Naive B cell (primary cell): Measurements from ENCODE around the gene ANKRD28. TPM values are rescaled to one million over a fixed set of nuclear protein-coding genes. Genes with fewer than 3 reads are reported as not detected.
A peak's percentile ranks its signal among the peaks of the same experiment; 100 is the strongest.

ENCODE experiments used
- ATAC-seq, 2 donors: fragments of 150-1000 bp; cut with Tn5 transposase; 2 replicates each; pipeline ENCODE4 v1.10.0; 2021; ENCODE audit warnings: low read depth in 2 of 2, mild to moderate bottlenecking in 2 of 2, moderate library complexity in 2 of 2
- DNase-seq: peaks from one replicate; pipeline ENCODE4 v3.0.0; 2022
- H3K27ac Mint-ChIP-seq, 6 donors: one replicate each; pipeline ENCODE4 v1.8.0; 2020 to 2022; ENCODE audit warnings: mild to moderate bottlenecking in 6 of 6, mixed read lengths in 6 of 6, moderate library complexity in 5 of 6, inconsistent platforms in 2 of 6
- H3K27me3 Mint-ChIP-seq, 3 donors: one replicate each; pipeline ENCODE4 v1.8.0; 2021 to 2022; ENCODE audit warnings: mixed read lengths in 3 of 3, mild to moderate bottlenecking in 1 of 3
- H3K36me3 Mint-ChIP-seq, 2 donors: one replicate each; pipeline ENCODE4 v1.8.0; 2020 to 2022; ENCODE audit warnings: mixed read lengths in 2 of 2, inconsistent platforms in 1 of 2, mild to moderate bottlenecking in 1 of 2
- H3K4me1 Mint-ChIP-seq, 3 donors: one replicate each; pipeline ENCODE4 v1.8.0; 2020 to 2022; ENCODE audit warnings: mixed read lengths in 3 of 3, inconsistent platforms in 1 of 3, mild to moderate bottlenecking in 1 of 3, moderate library complexity in 1 of 3
- H3K4me3 Mint-ChIP-seq, 8 donors: one replicate each; pipeline ENCODE4 v1.8.0; 2020 to 2022; ENCODE audit warnings: mild to moderate bottlenecking in 8 of 8, mixed read lengths in 8 of 8, moderate library complexity in 8 of 8, inconsistent platforms in 2 of 8
- H3K9me3 Mint-ChIP-seq, 7 donors: one replicate each; pipeline ENCODE4 v1.8.0; 2020 to 2022; ENCODE audit warnings: mixed read lengths in 7 of 7, mild to moderate bottlenecking in 5 of 7, inconsistent platforms in 2 of 7, moderate library complexity in 1 of 7
- polyA plus RNA-seq, 6 donors: library from polyadenylated mRNA; unstranded; fragments of 300-500 nt; fragmentation: Illumina TruSeq; gene quantifications; one replicate each; pipeline ENCODE4 v1.2.3, GENCODE V29; 2021; ENCODE audit warnings: low read depth in 6 of 6

The ANKRD28 gene
- polyA plus RNA-seq, 6 donors from 2014 or later = 5.6 to 13.2 (median 10.5) TPM

DNA sequence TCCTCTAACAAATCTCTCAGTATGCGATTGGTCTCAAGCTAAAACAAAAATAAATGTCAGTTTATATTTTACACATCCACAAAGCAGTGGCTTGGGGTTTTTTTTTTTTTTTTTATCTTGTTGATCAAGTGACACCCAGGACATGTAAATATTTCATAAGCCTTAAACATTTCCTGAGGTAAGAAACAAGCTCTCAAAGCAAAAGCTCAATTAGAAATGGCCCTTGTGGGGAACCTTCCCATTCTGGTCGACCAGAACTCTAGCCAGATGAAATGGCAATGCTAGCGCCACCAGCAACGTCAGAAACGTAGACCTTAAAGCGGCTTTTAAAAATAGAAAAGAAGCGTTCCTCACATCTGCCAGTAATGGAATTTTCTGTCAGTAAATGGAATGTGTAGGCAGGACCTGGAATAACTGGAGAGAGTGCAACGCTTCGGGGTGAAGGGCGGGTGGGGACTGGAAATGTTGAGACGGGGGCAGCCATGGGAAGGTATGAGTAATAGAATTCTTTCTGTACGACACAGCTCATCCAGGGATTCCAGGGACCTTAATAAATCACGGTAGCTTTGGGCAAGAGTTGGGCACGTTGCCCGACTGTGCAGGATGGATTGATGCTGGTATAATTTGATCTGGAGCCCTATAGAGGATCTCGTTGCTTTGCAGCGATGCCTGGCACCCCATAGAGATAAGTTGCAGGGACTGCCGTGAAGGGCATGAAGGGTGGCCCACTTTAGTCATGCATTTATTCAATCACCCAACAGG is 151.9 kb downstream of the ANKRD28 start:
- no peaks in the 10 kb centered on the region for H3K27me3 Mint-ChIP-seq
- H3K36me3 Mint-ChIP-seq = peaks cover 10% of the 10 kb centered on the region in 2 donors
- no peak overlapping the region for H3K27ac Mint-ChIP-seq
- H3K9me3 Mint-ChIP-seq = peaks cover 0 to 5% (median 0%) of the 10 kb centered on the region in 7 donors
- H3K4me1 Mint-ChIP-seq = peaks cover 37 to 47% (median 39%) of the 10 kb centered on the region in 3 donors
- no peak overlapping the region for H3K4me3 Mint-ChIP-seq
- ATAC-seq (no peak), DNase-seq (no peak)

GRCh38 chr3:15645246-15645645 is 152.5 kb downstream of the ANKRD28 start:
- Mint-ChIP-seq H3K4me3 (no peak overlapping the region), H3K36me3 (peaks cover 10% of the 10 kb centered on the region in 2 donors), H3K9me3 (peaks cover 0 to 5% (median 0%) of the 10 kb centered on the region in 7 donors), H3K4me1 (peaks cover 32 to 41% (median 33%) of the 10 kb centered on the region in 3 donors), H3K27me3 (no peaks in the 10 kb centered on the region), H3K27ac (no peak overlapping the region)
- no peak for ATAC-seq
- no peak for DNase-seq

- ATAC-seq (no peak), DNase-seq (no peak)
- no peak overlapping the region for H3K4me3 Mint-ChIP-seq
- no peaks in the 10 kb centered on the region for H3K27me3 Mint-ChIP-seq
- H3K9me3 Mint-ChIP-seq = no peaks in the 10 kb centered on the region
- H3K27ac Mint-ChIP-seq = no peak overlapping the region
- peaks cover 10% of the 10 kb centered on the region in 2 donors for H3K36me3 Mint-ChIP-seq
- H3K4me1 Mint-ChIP-seq = peaks cover 0 to 4% (median 0%) of the 10 kb centered on the region in 3 donors
These were observed 158.9 kb downstream of the ANKRD28 start for GRCh38 chr3:15638891-15639262.

DNA sequence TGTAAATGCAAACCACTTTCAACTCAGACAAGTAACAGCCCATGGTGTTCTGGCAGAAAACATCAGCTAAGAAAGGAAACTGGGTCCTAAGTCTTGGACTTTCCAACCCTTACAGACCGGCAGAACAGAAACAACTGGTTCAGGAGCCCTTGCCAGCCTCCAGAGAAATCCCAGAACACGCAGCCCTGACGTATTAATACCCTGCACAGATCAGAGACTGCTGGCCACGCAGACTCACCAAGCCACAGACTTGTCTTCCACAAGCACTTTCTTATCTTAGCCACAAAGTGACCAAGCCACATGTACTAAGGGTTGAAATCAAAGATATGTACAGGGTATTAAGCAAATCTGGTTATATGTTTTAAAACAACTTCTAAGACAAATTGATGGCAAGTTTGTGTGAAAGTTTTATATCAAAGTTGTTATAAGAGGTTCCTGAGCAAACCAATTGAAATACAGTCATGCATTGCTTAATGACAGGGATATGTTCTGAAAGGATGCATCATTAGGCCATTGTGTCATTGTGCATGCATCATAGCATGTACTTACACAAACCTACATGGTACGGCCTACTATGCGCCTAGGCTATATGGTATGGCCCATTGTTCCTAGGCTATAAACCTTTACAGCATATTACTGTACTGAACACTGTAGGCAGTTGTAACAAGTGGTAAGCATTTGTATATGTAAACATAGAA is 159.4 kb downstream of the ANKRD28 start:
- Mint-ChIP-seq H3K27ac (no peak overlapping the region), H3K9me3 (no peaks in the 10 kb centered on the region), H3K4me1 (peaks cover 0 to 4% (median 0%) of the 10 kb centered on the region in 3 donors), H3K27me3 (no peaks in the 10 kb centered on the region), H3K4me3 (no peak overlapping the region), H3K36me3 (peaks cover 10% of the 10 kb centered on the region in 2 donors)
- ATAC-seq (no peak), DNase-seq (no peak)

- Mint-ChIP-seq H3K27me3 (no peaks in the 10 kb centered on the region), H3K9me3 (no peaks in the 10 kb centered on the region), H3K4me1 (peaks cover 0 to 4% (median 0%) of the 10 kb centered on the region in 3 donors), H3K4me3 (peak overlapping the region in 1 of 8 donors; percentile 42), H3K36me3 (peaks cover 10% of the 10 kb centered on the region in 2 donors), H3K27ac (peak overlapping the region in 2 of 6 donors; percentile 2 to 55)
- ATAC-seq (no peak), DNase-seq (no peak)
These were observed 160.4 kb downstream of the ANKRD28 start for GRCh38 chr3:15637131-15637951.

- H3K36me3 Mint-ChIP-seq = peaks cover 0 to under 1% of the 10 kb centered on the region in 2 donors
- H3K4me3 Mint-ChIP-seq = peak overlapping the region in 2 of 8 donors; percentile 51 to 82
- H3K27me3 Mint-ChIP-seq = no peaks in the 10 kb centered on the region
- peak overlapping the region in 1 of 6 donors; percentile 69 for H3K27ac Mint-ChIP-seq
- DNase-seq = no peak
- no peak for ATAC-seq
- H3K4me1 Mint-ChIP-seq = peaks cover 0 to 9% (median 0%) of the 10 kb centered on the region in 3 donors
- H3K9me3 Mint-ChIP-seq = no peaks in the 10 kb centered on the region
These were observed 161.6 kb downstream of the ANKRD28 start for GRCh38 chr3:15636028-15636709.

DNA sequence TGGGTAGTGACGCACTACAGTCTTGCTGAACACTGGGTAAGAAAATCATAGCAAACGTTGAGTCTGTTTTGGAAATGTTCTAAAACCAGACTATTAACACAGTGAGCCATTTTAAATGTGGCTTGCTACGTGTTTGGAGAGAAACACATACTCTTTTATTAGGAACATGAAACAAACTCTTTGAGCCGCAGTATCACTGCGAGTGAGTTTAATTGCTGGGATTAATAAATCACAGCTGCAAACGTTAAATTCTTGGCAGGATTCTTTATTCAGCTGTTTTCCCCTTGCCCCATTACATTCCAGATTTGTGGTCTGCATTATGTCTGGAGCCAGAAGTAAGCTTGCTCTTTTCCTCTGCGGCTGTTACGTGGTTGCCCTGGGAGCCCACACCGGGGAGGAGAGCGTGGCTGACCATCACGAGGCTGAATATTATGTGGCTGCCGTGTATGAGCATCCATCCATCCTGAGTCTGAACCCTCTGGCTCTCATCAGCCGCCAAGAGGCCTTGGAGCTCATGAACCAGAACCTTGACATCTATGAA is 162.6 kb downstream of the ANKRD28 start:
- Mint-ChIP-seq H3K36me3 (no peaks in the 10 kb centered on the region), H3K27me3 (no peaks in the 10 kb centered on the region), H3K27ac (no peak overlapping the region), H3K4me1 (peaks cover 3 to 11% (median 4%) of the 10 kb centered on the region in 3 donors), H3K9me3 (no peaks in the 10 kb centered on the region), H3K4me3 (no peak overlapping the region)
- ATAC-seq = no peak
- DNase-seq = no peak

DNA sequence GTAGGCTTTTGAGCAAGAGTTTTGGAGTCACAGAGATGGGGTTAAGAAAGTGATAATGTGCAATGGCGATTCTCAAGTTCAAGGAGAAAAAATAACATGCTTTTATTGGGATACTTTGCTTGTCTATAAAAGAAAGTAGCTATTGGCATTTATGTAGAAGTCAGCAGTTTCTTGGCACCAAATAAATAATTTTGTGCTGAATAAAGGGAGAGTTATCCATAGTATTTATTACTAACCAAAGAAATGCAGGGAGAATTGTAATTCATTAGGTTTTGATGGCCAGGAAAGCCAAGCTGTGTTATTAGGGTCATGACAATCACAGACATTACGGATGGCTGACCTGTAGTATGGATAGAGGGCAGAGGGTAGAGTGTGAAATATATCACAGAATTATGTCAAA is 163.1 kb downstream of the ANKRD28 start:
- Mint-ChIP-seq H3K4me3 (no peak overlapping the region), H3K36me3 (no peaks in the 10 kb centered on the region), H3K9me3 (no peaks in the 10 kb centered on the region), H3K4me1 (peaks cover 7 to 15% (median 8%) of the 10 kb centered on the region in 3 donors), H3K27ac (no peak overlapping the region), H3K27me3 (no peaks in the 10 kb centered on the region)
- ATAC-seq (no peak), DNase-seq (no peak)

GRCh38 chr3:15633766-15634598 is 163.8 kb downstream of the ANKRD28 start:
- peak overlapping the region in 1 of 6 donors; percentile 54 for H3K27ac Mint-ChIP-seq
- H3K36me3 Mint-ChIP-seq = no peaks in the 10 kb centered on the region
- no peak overlapping the region for H3K4me3 Mint-ChIP-seq
- DNase-seq (no peak), ATAC-seq (no peak)
- H3K27me3 Mint-ChIP-seq = no peaks in the 10 kb centered on the region
- peaks cover 7 to 15% (median 8%) of the 10 kb centered on the region in 3 donors for H3K4me1 Mint-ChIP-seq
- no peaks in the 10 kb centered on the region for H3K9me3 Mint-ChIP-seq

- ATAC-seq (no peak), DNase-seq (no peak)
- H3K27me3 Mint-ChIP-seq = no peaks in the 10 kb centered on the region
- H3K4me1 Mint-ChIP-seq = peaks cover 7 to 15% (median 8%) of the 10 kb centered on the region in 3 donors
- H3K4me3 Mint-ChIP-seq = no peak overlapping the region
- no peaks in the 10 kb centered on the region for H3K9me3 Mint-ChIP-seq
- peak overlapping the region in 1 of 6 donors; percentile 44 for H3K27ac Mint-ChIP-seq
- no peaks in the 10 kb centered on the region for H3K36me3 Mint-ChIP-seq
These were observed 164.6 kb downstream of the ANKRD28 start for GRCh38 chr3:15633159-15633558.

GRCh38 chr3:15632212-15632580 is 165.6 kb downstream of the ANKRD28 start:
- no peak for DNase-seq
- H3K27ac Mint-ChIP-seq = peak overlapping the region in 1 of 6 donors; percentile 3
- no peaks in the 10 kb centered on the region for H3K36me3 Mint-ChIP-seq
- no peaks in the 10 kb centered on the region for H3K27me3 Mint-ChIP-seq
- peak overlapping the region in 2 of 8 donors; percentile 2 to 41 for H3K4me3 Mint-ChIP-seq
- H3K9me3 Mint-ChIP-seq = no peaks in the 10 kb centered on the region
- no peak for ATAC-seq
- H3K4me1 Mint-ChIP-seq = peaks cover 7 to 15% (median 8%) of the 10 kb centered on the region in 3 donors
